GM18499 (cell line): ENCODE data around the gene POLR3K.
"Not testable (repeated sequence)": the region's sequence is repeated elsewhere in the genome, so short reads cannot be mapped to it uniquely, and the experiment has no call there.

Experiments used
- ATAC-seq: cut with Tn5 transposase; IDR thresholded peaks from one replicate; pipeline ENCODE4 v1.9.1; 2021; ENCODE audit warnings: moderate number of reproducible peaks; ENCODE audit not compliant: insufficient read depth, unreplicated experiment

POLR3K gene

DNA sequence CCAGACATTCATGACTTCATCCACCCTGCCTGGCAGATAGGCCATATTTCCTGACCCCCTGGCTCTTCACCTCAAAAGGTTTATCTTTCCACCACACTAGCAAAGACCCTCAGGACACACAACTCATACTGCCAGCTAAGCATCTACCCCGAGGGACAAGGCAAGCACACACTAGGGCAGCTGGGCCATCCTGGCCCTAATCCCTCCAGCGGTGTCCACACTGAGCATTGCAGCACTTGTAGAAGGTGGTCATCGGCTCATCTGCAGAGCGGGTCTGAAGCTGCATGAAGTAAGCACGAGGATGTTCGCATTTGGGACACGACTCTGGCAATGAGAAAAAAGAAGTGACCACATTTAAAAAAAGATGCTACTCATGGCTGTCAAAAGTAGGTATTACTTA is 6.2 kb downstream of the POLR3K start:
- ATAC-seq = no peak

DNA sequence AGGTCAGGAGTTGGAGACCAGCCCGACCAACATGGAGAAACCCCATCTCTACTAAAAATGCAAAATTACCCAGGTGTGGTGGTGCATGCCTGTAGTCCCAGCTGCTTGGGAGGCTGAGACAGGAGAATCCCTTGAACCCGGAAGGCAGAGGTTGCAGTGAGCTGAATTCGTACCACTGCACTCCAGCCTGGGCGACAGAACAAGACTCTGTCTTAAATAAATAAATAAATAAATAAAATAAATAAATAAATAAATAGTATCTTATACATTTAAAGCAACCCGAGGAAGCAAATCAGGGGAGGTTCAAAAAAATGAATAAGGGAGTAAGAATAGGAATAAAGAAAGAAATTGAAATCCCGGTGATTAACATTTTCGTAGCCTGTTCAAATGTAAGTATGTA is 6.9 kb downstream of the POLR3K start:
- ATAC-seq = not testable (repeated sequence)

DNA sequence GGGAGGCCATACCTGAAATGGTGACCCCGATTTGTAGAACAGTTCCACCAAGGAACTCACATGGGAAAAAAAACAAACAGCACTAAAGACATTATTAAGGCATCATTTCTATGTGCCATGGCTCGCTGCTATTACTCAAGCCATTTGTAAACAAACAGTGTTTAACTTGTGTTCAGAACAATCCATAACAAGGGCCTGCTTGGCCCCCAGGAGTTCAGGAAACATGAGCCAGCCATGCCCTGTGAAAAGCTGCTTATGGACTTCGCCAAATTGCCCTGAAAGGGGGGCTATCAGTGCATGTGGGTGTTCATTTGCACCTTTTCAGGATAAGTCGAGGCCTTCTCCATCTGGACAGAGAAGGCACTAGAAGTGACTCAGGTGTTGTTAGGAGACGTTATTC is 8.0 kb downstream of the POLR3K start:
- no peak for ATAC-seq

DNA sequence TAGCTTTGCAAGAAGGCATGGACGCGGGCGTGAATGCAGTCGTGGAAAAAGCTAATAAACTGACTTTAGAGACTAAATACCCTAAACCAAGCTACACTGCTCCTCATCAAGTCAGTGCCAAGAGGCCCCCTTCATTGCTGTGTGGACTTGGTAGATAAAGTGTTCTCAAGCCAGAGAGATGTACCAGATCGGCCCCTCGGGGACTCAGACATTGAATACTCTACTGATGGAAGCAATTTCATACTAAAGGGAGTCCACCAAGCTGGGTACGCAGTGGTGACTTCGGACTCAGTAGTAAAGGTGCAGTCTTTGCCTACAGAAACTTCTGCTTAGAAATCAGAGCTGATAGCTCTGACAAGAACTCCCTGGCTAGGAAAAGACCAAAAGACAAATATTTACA is 8.8 kb downstream of the POLR3K start:
- no peak for ATAC-seq

DNA sequence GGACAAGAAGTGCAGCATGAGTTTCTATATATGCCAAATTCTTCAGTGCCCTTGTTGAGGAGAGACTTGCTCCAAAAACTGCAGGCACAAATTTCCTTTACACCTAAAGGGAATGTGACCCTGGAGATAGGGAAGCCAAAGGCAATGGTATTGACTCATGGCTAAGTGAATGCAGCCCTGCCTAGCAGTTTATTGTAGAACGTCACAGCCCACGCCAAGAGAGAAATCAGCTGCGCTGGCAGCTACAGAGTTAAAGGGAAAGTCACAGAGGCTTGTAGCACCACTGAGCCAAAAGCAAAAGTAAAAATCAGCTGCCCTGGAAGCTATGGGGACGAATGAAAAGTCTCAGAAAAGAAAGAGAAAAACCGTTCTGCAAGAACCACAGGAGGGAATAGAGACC is 10.1 kb downstream of the POLR3K start:
- ATAC-seq = no peak

DNA sequence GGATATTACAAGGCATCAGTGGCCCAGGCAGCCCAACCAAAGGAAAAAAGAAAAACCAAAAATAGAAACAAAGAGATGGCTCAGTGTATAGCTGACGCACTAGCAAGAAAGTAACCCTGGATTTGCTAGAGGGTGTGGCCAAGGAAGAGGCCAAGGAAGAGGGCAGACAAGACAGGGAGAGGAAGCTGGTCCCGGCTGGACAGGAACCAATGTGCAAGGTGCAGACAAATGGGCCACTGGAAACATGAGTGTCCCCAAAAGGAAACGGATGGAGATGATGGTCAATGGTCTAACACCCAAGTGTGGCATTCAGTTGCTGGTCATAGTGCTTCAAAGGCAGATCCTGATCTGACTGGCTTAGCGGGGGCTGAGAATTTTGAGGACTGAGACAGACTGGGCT is 10.7 kb downstream of the POLR3K start:
- ATAC-seq = no peak

DNA sequence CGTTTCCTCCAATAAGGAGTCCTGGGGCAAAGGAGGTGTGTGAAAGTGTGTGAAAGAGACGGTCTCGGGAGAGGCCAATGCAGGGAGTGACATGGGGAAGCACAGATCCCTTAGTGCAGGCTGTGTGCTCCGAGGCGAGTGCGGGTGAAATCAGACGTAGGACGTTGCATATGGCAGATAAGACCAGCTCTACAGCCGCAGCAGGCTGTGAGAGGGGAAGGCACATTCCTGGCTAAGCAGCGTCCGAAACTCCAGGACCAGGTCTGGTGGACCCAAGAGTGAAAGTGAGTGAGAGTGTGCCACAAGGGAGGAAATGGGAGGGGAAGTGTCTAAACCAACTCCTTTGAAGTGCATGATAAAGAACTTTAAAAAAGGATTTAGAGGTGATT is 11.3 kb downstream of the POLR3K start:
- ATAC-seq = no peak

DNA sequence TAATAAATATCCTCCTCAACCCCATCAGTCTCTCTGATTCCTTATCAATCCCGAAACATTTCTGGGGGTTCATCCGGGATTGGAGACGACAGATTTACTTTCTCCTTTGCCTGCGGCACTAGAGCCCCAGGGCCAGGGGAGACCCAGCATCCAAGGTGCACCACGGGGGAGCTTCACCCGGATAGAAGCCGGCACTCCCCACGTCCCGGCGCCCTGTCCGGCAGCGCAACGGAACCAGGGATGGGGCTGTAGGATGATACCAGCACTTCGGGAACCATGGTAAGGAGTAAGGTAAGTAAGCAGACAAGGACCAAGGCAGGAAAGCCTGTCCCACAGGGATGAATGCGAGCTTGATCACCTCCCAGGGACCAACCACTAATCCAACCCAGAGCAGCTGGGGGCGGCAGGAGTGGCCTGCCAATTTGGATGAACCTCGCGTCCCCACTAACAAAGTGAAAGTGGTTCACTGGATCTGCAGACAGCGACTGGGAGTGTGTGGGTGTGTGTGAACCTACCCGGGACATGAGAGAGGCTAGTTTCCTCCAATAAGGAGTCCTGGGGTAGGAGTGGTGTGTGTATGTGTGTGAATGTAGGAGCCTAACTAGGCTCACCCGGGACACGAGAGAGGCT is 11.9 kb downstream of the POLR3K start:
- no peak for ATAC-seq

DNA sequence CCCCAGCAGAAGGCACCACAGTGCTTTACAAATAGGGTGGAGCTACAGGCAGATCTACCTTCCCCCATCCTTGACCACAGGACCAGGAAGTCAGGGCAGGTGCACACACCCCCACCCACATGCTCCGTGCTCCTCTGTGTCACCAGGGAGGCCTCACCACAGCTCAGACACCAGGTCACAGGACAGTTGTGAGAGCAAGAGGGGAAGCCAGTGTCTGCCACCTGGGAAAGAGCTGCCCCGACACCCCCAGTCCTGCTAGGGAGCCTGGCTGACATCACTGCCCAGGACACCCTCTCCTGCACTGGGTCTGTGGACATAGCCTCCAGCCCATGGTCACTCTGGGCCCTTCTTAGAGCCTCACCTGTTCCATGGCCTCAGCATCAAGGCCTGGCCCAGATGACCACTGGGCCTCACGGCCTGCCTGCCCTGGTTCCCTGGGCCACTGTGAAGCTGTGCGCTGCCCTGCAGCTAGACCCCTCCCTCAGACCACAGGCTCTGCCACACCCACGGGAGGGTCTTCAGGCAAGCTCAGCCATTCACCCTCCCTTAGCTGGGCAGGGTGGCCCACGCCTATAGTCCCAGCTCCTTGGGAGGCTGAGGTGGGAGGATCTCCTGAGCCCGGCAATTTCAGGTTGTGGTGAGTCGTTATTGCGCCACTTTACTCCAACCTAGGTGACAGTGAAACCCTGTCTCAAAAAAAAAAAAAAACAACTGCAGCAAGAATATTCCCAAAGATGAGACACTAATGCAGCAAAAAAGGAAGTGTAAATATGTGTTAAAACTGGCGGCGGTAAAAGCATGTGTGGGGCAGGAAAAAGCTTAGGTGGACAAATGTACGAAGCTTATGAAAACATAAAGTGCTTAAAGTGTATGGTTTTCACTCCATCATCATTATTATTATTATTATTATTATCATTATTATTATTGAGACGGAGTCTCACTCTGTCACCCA is 14.2 kb downstream of the POLR3K start:
- no peak for ATAC-seq

DNA sequence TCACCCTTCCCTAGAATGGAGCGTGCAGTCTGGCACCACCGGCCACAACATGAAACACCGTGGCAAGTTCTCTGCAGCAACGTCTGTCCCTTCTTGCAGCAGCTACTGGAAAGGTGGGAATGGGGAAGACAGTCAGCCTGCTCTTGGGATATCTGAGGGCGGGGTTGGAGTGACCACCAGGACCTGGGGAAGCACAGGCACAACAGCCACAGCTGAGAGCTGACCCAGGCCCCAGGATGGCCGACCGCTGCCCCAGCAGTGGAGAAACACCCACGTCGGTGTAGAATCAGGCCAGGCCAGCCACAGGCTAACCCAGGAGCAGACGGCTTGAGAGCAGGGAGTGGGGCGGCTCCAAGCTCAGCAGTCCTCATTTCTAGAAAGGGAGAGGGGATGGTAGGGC is 15.2 kb downstream of the POLR3K start:
- ATAC-seq = not testable (repeated sequence)

DNA sequence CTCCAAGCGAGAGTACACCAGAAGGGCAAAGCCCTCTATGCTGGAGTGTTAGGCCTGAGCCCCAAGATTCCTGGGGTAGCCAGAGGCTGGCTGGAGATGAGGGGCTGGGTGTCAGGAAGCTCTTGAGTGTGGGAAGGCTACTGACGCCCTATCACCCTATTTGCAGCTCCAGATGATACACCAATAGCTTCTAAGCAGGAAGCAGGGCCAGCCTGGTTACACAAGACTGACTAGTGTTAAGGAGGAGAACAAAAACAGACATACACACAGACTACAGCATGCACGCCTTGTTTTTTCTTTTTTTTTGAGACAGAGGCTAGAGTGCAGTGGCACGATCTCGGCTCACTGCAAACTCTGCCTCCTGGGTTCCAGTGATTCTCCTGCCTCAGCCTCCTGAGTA is 15.9 kb downstream of the POLR3K start:
- no peak for ATAC-seq

DNA sequence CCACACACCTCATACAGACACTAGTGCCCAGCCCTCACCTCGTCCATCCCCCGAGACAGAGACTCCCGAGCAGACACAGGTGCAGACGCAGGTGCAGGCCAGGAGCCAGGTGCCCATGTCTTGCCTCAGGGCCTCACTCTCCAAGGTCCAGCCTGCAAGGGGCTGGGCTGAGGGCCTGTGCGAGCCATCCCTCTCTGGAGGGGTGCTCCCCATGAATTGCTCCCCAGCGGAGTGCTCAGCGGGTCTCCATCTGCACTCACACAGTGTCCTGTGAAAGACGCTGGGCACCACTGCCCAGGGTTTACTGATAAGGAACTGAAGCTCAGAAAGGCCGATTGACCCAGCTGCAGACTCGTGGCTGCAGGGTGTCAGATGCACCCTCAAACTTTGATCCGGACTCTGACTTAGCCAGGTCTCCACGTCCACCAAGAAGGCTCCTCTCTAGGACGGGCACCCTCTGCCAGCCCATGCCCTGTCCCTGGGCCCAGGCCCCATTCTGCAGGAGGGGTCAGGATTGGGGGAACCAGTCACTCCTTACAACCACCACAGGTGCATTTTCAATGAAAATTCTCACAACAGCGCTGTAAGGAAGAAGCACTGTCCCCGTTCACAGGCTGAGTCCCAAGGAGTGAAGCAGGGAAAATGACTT is 16.9 kb downstream of the POLR3K start:
- no peak for ATAC-seq

DNA sequence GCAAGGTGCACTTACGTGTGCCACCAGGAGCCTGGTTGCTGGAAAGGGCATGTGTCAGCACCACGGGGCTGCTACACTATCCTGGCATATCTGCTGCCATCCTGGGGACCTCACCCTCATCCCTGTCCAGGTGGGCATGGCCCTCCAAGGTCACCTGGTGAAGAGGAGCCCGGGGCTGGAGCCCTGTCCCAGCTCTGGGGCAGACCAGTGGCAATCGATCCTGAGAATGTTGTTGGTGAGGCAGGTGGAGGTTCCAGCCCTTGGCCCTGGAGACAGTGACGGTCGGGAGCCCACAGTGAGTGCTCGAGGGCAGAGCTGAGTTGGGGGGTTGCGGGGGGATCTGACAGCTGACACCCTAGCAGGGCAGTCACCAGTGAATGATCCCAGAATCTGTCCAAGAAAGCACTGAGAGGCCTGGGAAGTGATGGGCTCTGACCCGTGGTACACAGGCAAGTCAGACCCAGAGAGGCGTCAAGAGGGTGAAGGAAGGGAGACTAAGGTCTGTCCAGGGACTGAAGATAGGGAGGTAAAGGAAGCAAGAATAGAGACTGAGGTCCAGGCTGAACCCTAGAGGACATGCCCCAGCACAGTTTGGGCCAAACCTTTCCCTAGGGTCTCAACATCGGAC is 17.6 kb downstream of the POLR3K start:
- no peak for ATAC-seq

DNA sequence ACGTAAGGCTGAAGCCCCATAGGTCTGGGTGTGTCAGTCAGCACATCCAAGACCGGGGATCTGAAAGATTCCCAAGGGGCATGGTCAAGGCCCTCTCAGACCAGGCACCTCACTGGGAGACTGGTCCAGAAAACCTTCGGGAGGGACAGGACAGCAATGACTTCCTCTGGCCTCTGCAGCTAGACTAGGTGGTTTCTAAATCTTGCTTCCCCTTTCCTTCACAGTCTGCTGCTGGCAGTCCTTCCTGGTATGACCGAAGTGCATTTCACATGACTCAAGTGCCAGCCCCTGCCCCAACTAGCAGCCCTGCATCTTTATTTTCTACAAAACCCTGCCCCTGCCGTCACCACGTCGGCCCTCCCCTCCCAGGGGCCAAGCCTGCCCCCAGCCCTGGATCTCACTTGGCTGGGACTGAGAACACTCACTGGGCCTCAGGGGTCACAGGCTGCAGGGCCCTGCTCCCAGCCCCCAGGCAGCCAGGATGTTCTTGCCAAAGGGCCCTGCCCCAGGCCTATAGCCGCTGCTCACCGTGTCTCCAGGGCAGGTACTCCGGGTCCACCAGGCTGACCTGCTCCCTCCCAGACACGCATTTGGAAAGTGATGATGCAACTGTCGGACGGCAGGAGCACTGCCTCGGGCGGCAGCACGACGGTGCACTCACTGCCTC is 18.3 kb downstream of the POLR3K start:
- no peak for ATAC-seq

DNA sequence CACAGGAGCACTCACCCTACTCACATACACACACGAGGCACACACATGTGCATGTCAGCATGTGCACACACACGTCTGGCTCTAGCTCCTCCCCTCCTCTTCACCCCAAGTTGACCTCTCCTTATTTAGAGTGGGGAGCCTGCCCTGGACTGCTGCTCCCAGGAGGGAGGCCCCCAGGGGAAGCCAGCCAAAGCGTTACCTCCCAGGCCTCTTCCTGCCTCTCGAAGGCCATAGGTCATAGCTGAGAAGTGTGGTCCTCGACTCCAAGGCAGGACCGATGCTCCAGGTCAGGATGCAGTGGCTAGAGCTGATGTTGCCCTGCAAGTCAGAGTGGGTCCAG is 18.8 kb downstream of the POLR3K start:
- no peak for ATAC-seq

DNA sequence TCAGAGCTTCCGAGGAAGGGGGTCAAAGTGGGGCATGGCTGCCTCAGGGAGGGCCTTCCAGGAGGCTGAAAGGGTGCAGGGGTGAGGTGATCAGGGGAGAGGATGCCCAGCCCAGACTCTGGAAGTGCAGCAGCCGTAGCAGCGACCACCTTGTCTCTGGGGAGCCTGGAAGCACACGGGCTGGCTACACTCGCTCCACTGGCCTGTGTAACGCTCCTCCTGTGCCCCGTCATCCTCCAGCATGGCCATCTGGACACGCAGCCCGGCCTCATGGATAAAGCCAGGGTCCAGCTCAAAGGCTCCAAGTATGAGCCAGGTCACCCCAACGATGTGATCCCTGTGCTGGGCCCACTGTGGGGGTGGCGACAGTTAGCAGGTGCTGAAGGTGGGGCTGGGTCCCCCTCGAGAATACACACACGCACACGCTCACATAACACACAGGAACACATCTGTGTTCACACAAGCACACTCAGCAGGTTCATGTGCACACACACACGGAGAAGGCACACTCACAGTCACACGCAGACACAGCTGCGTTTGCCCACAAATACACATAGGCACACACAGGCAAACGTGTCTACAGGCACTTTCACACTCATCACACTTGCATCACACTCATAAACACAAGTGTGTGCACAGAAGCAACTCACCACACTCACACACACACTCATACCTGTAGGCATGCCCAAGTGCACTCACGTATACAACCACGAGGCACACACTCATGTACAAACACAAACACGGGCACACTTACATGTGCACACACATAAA is 19.3 kb downstream of the POLR3K start:
- no peak for ATAC-seq

DNA sequence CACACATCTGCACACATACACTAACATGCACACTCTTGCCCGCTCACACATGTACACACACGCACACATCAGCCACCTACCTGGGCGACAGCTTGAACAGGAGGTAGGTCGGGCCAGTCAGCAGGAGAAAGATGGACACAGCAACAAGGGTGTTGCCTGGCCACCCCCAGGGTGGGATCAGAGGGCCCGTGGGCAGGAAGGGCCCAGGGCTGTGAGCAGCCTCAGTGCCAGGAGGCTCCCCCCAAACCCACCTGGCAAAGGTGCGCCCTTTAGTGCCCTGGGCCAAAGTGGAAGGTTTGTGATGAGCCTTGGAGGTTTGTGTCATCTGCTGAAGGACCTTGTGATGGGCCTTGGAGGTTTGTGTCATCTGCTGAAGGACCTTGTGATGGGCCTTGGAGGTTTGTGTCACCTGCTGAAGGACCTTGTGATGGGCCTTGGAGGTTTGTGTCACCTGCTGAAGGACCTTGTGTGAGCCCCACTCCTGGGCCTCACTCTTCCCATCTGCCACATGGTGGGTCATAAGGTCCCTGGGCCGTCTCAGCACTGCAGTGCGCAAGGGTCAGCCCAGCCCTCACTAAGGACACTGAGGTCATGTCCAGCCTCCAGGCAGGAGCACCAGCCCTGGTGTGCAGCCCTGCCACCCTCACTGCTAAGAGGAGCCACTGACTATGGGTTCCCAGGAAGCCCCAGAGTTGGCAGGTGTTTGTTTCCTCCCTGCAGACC is 20.1 kb downstream of the POLR3K start:
- not testable (repeated sequence) for ATAC-seq

DNA sequence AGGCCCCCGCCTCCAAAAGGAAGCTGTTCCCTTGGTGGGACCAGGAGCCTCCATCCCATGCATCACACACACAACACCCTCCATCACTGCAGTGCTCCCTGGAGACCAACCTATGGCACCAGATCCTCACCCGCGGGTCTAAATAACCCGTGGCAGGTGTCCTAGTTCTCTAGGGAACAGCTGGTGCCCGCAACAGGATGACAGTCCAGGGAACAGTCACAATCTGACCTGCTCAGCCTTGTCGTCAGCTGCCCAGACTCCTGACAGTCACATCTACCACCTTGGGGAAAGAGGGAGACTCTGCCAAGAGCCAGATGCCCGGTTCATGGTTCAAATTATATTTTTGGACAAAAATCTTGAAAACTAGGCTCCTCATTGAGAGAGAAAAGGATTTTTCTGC is 22.8 kb downstream of the POLR3K start:
- not testable (repeated sequence) for ATAC-seq

DNA sequence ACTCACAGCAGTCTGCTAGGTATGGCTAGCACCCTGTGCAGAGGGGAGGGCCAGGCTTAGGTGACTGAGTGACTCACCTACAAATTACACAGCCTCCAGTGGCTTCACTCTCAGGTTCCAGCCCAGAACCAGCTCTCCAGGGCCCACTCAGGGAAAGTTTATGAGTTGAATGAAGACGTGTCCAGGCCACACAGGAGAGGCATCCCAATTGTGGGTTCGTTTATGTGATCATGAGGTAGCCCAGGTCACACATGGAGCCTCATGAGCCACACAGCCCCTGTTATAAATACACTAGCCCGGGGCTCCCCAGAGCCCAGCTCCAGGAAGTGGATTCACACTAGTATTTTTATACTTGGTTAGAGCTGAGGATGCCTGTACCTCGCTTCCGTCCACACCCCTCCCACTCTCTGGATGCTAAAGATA is 27.5 kb downstream of the POLR3K start:
- ATAC-seq = not testable (repeated sequence)
